GM13976 (cell line): ENCODE results near the gene FEN1.
A peak's percentile ranks its signal among the peaks of the same experiment; 100 is the strongest.

Source experiments
- DNase-seq: peaks from one replicate; pipeline ENCODE4 v3.0.0; 2012; ENCODE audit warnings: low spot score
- CTCF ChIP-seq: IDR thresholded peaks from 2 replicates; pipeline ENCODE4 v1.5.1; 2012; ENCODE audit warnings: borderline replicate concordance, mild to moderate bottlenecking; ENCODE audit not compliant: insufficient read depth; ENCODE audit errors: extremely low read depth, missing control alignments, control extremely low read depth
- in situ Hi-C: fragments of 300-500 bp; cut with MboI; formaldehyde crosslinking; loops from one replicate; pipeline ENCODE4 v1.12.0; 2022; ENCODE audit warnings: low sequenced_read_pairs, mixed read lengths, inconsistent platforms; ENCODE audit not compliant: unreplicated experiment

The FEN1 gene

GRCh38 chr11:61774411-61774810 lies 18.3 kb upstream of the FEN1 start:
- no peak for TF ChIP-seq CTCF
- no peak for DNase-seq
- in situ Hi-C loops, result no loop called here

- in situ Hi-C loops, result no loop called here
- no peak for DNase-seq
- no peak for TF ChIP-seq CTCF
Measured at GRCh38 chr11:61775106-61775505, 17.6 kb upstream of the FEN1 start.

- DNase-seq, result no peak
- in situ Hi-C loops, result no loop called here
- no peak for TF ChIP-seq CTCF
Measured at GRCh38 chr11:61775606-61776554, 16.8 kb upstream of the FEN1 start.

GRCh38 chr11:61776561-61777075 lies 16.1 kb upstream of the FEN1 start:
- TF ChIP-seq CTCF, result peak; percentile 61
- DNase-seq, result peak; percentile 93
- in situ Hi-C loops, result no loop called here

GRCh38 chr11:61777234-61778090 lies 15.2 kb upstream of the FEN1 start:
- no peak for TF ChIP-seq CTCF

GRCh38 chr11:61778357-61778886 lies 14.3 kb upstream of the FEN1 start:
- in situ Hi-C loops, result no loop called here
- no peak for DNase-seq
- TF ChIP-seq CTCF, result no peak

More at GRCh38 chr11:61777234-61778090, 15.2 kb upstream of the FEN1 start:
- in situ Hi-C loops, result no loop called here
- DNase-seq, result peak; percentile 78
